Natural killer cell treated with Interleukin-12 subunit alpha and Interleukin-12 subunit beta and Interleukin-15 and Interleukin-18, amount 100 ng/mL, for 72 hours (primary cell): ENCODE data around the gene LAMA2. TPM values are rescaled to one million over a fixed set of nuclear protein-coding genes. Genes with fewer than 3 reads are reported as not detected.

Source experiments
- ATAC-seq, 2 donors: fragments of 150-1000 bp; cut with Tn5 transposase in 1 of 2; sonication (Bioruptor Pico), chemical (Tn5 transposase) in 1 of 2; 2 replicates each; pipeline ENCODE4 v1.10.0; 2021
- DNase-seq: peaks from one replicate; pipeline ENCODE4 v3.0.0; 2022; ENCODE audit warnings: low spot score
- H3K27ac Mint-ChIP-seq, 2 donors: 1 replicate in 1 of 2; 2 replicates in 1 of 2; pipeline ENCODE4 v1.8.0; 2022; ENCODE audit warnings: mixed read lengths in 2 of 2, mild to moderate bottlenecking in 1 of 2, moderate library complexity in 1 of 2
- H3K27me3 Mint-ChIP-seq, 2 donors: 1 replicate in 1 of 2; 2 replicates in 1 of 2; pipeline ENCODE4 v1.8.0; 2022; ENCODE audit warnings: mixed read lengths in 2 of 2
- H3K36me3 Mint-ChIP-seq: one replicate; pipeline ENCODE4 v1.8.0; 2022; ENCODE audit warnings: mixed read lengths
- H3K4me1 Mint-ChIP-seq, 2 donors: 1 replicate in 1 of 2; 2 replicates in 1 of 2; pipeline ENCODE4 v1.8.0; 2022; ENCODE audit warnings: low read depth in 2 of 2, mixed read lengths in 2 of 2, mild to moderate bottlenecking in 1 of 2
- H3K4me3 Mint-ChIP-seq: one replicate; pipeline ENCODE4 v1.8.0; 2022; ENCODE audit warnings: mixed read lengths
- H3K9me3 Mint-ChIP-seq: 2 replicates; pipeline ENCODE4 v1.8.0; 2022; ENCODE audit warnings: mixed read lengths
- total RNA-seq, 2 donors: library from RNA; stranded (reverse); gene quantifications; one replicate each; pipeline ENCODE4 v1.2.3, GENCODE V29; 2022

LAMA2 gene
- total RNA-seq, 2 donors from 2014 or later, result 0.36 to 0.53 TPM

- peak overlapping the region; percentile 68 for H3K4me3 Mint-ChIP-seq
- peak overlapping the region; percentile 18 to 83 for H3K27ac Mint-ChIP-seq
- no peaks in the 10 kb centered on the region for H3K9me3 Mint-ChIP-seq
Measured at GRCh38 chr6:129498950-129499842, 616.3 kb downstream of the LAMA2 start.

GRCh38 chr6:129499843-129500219 is 616.9 kb downstream of the LAMA2 start:
- no peak for DNase-seq
- peaks cover 18 to 21% of the 10 kb centered on the region in 2 donors for H3K4me1 Mint-ChIP-seq
- peak overlapping the region in 1 of 2 donors; percentile 83 for H3K27ac Mint-ChIP-seq

More at GRCh38 chr6:129498950-129499842, 616.3 kb downstream of the LAMA2 start:
- H3K36me3 Mint-ChIP-seq, result no peaks in the 10 kb centered on the region
- ATAC-seq (peak; percentile 63 to 70), DNase-seq (no peak)
- H3K27me3 Mint-ChIP-seq, result no peaks in the 10 kb centered on the region
- H3K4me1 Mint-ChIP-seq, result peaks cover 19 to 21% of the 10 kb centered on the region in 2 donors

GRCh38 chr6:129500958-129501739 is 618.2 kb downstream of the LAMA2 start:
- H3K27ac Mint-ChIP-seq, result peak overlapping the region in 1 of 2 donors; percentile 48
- H3K36me3 Mint-ChIP-seq, result no peaks in the 10 kb centered on the region
- peaks cover 18 to 21% of the 10 kb centered on the region in 2 donors for H3K4me1 Mint-ChIP-seq
- H3K27me3 Mint-ChIP-seq, result no peaks in the 10 kb centered on the region
- ATAC-seq (peak in 1 of 2 donors; percentile 43), DNase-seq (no peak)
- no peaks in the 10 kb centered on the region for H3K9me3 Mint-ChIP-seq
- H3K4me3 Mint-ChIP-seq, result no peak overlapping the region

More at GRCh38 chr6:129499843-129500219, 616.9 kb downstream of the LAMA2 start:
- H3K4me3 Mint-ChIP-seq, result no peak overlapping the region
- no peaks in the 10 kb centered on the region for H3K27me3 Mint-ChIP-seq
- H3K36me3 Mint-ChIP-seq, result no peaks in the 10 kb centered on the region
- no peaks in the 10 kb centered on the region for H3K9me3 Mint-ChIP-seq
- ATAC-seq, result no peak

- Mint-ChIP-seq H3K4me3 (no peak overlapping the region), H3K36me3 (no peaks in the 10 kb centered on the region), H3K9me3 (no peaks in the 10 kb centered on the region), H3K4me1 (peaks cover 15 to 21% of the 10 kb centered on the region in 2 donors), H3K27ac (peak overlapping the region in 1 of 2 donors; percentile 16), H3K27me3 (no peaks in the 10 kb centered on the region)
- ATAC-seq (no peak), DNase-seq (no peak)
Measured at GRCh38 chr6:129501740-129502660, 619.1 kb downstream of the LAMA2 start.

- no peaks in the 10 kb centered on the region for H3K9me3 Mint-ChIP-seq
- no peaks in the 10 kb centered on the region for H3K27me3 Mint-ChIP-seq
- ATAC-seq, result no peak
- H3K4me3 Mint-ChIP-seq, result no peak overlapping the region
- no peak overlapping the region for H3K27ac Mint-ChIP-seq
- no peaks in the 10 kb centered on the region for H3K36me3 Mint-ChIP-seq
- peaks cover 7 to 12% of the 10 kb centered on the region in 2 donors for H3K4me1 Mint-ChIP-seq
- no peak for DNase-seq
Measured at GRCh38 chr6:129504456-129504855, 621.5 kb downstream of the LAMA2 start.

- Mint-ChIP-seq H3K36me3 (no peaks in the 10 kb centered on the region), H3K9me3 (no peaks in the 10 kb centered on the region), H3K4me3 (no peak overlapping the region), H3K4me1 (peaks cover 4 to 6% of the 10 kb centered on the region in 2 donors), H3K27me3 (no peaks in the 10 kb centered on the region), H3K27ac (no peak overlapping the region)
- DNase-seq (no peak), ATAC-seq (no peak)
Measured at GRCh38 chr6:129507059-129507807, 624.3 kb downstream of the LAMA2 start.

- Mint-ChIP-seq H3K9me3 (no peaks in the 10 kb centered on the region), H3K4me1 (peaks cover 4 to 6% of the 10 kb centered on the region in 2 donors), H3K4me3 (no peak overlapping the region), H3K36me3 (no peaks in the 10 kb centered on the region), H3K27me3 (no peaks in the 10 kb centered on the region), H3K27ac (no peak overlapping the region)
- no peak for ATAC-seq
- DNase-seq, result no peak
Measured at GRCh38 chr6:129507846-129508245, 624.9 kb downstream of the LAMA2 start.

GRCh38 chr6:129508477-129509145 is 625.7 kb downstream of the LAMA2 start:
- H3K4me1 Mint-ChIP-seq, result peaks cover 4 to 6% of the 10 kb centered on the region in 2 donors
- no peak for DNase-seq
- no peaks in the 10 kb centered on the region for H3K9me3 Mint-ChIP-seq
- peak overlapping the region in 1 of 2 donors; percentile 4 for H3K27ac Mint-ChIP-seq
- no peak for ATAC-seq
- no peaks in the 10 kb centered on the region for H3K27me3 Mint-ChIP-seq
- H3K4me3 Mint-ChIP-seq, result no peak overlapping the region
- H3K36me3 Mint-ChIP-seq, result no peaks in the 10 kb centered on the region

GRCh38 chr6:129510950-129511349 is 628.0 kb downstream of the LAMA2 start:
- no peak overlapping the region for H3K27ac Mint-ChIP-seq
- ATAC-seq (no peak), DNase-seq (no peak)

GRCh38 chr6:129513471-129513870 is 630.5 kb downstream of the LAMA2 start:
- H3K27me3 Mint-ChIP-seq, result no peaks in the 10 kb centered on the region
- no peaks in the 10 kb centered on the region for H3K36me3 Mint-ChIP-seq
- no peaks in the 10 kb centered on the region for H3K9me3 Mint-ChIP-seq
- H3K4me1 Mint-ChIP-seq, result peaks cover 4 to 6% of the 10 kb centered on the region in 2 donors
- DNase-seq (no peak), ATAC-seq (no peak)
- H3K27ac Mint-ChIP-seq, result no peak overlapping the region
- no peak overlapping the region for H3K4me3 Mint-ChIP-seq

More at GRCh38 chr6:129510950-129511349, 628.0 kb downstream of the LAMA2 start:
- H3K4me1 Mint-ChIP-seq, result peaks cover 4 to 6% of the 10 kb centered on the region in 2 donors
- no peaks in the 10 kb centered on the region for H3K36me3 Mint-ChIP-seq
- H3K4me3 Mint-ChIP-seq, result no peak overlapping the region
- H3K9me3 Mint-ChIP-seq, result no peaks in the 10 kb centered on the region
- no peaks in the 10 kb centered on the region for H3K27me3 Mint-ChIP-seq

- Mint-ChIP-seq H3K4me3 (no peak overlapping the region), H3K27ac (no peak overlapping the region), H3K36me3 (no peaks in the 10 kb centered on the region), H3K27me3 (no peaks in the 10 kb centered on the region), H3K9me3 (no peaks in the 10 kb centered on the region), H3K4me1 (peaks cover 4 to 6% of the 10 kb centered on the region in 2 donors)
- no peak for DNase-seq
- no peak for ATAC-seq
Measured at GRCh38 chr6:129515004-129515403, 632.1 kb downstream of the LAMA2 start.

GRCh38 chr6:129516005-129516404 is 633.1 kb downstream of the LAMA2 start:
- Mint-ChIP-seq H3K4me1 (peaks cover 3 to 4% of the 10 kb centered on the region in 2 donors), H3K4me3 (no peak overlapping the region), H3K27me3 (no peaks in the 10 kb centered on the region), H3K27ac (no peak overlapping the region), H3K9me3 (no peaks in the 10 kb centered on the region), H3K36me3 (no peaks in the 10 kb centered on the region)
- ATAC-seq (no peak), DNase-seq (no peak)
